GM23338 (cell line): ENCODE results near the gene RAN. TPM values are rescaled to one million over a fixed set of nuclear protein-coding genes. Genes with fewer than 3 reads are reported as not detected.

Experiments
- ATAC-seq: fragments of 200-7000 bp; cut with Tn5 transposase; 3 replicates; pipeline ENCODE4 v1.9.1; 2020
- DNase-seq: peaks from one replicate; pipeline ENCODE4 v3.0.0-alpha.2; 2015; ENCODE audit warnings: low spot score
- H2AFZ ChIP-seq: fragments of 200-600 bp; sonication (generic); 2 replicates; pipeline ENCODE4 v1.8.0; 2016; ENCODE audit warnings: antibody characterized with exemption, mild to moderate bottlenecking, moderate library complexity
- H3F3A ChIP-seq: fragments of 200-600 bp; sonication (generic); replicated peaks from 2 replicates; pipeline ENCODE4 v1.8.0; 2017; ENCODE audit warnings: antibody characterized with exemption, mixed run types, low read depth
- H3K27ac ChIP-seq: fragments of 200-600 bp; sonication (generic); 2 replicates; pipeline ENCODE4 v1.6.1; 2016; ENCODE audit warnings: low read depth
- H3K27me3 ChIP-seq: fragments of 200-600 bp; sonication (generic); 2 replicates; pipeline ENCODE4 v1.8.0; 2016; ENCODE audit warnings: mild to moderate bottlenecking, mixed run types, moderate library complexity; ENCODE audit not compliant: insufficient read depth
- H3K36me3 ChIP-seq: fragments of 200-600 bp; sonication (generic); 2 replicates; pipeline ENCODE4 v1.8.0; 2016; ENCODE audit warnings: mild to moderate bottlenecking; ENCODE audit not compliant: insufficient read depth
- H3K4me1 ChIP-seq: fragments of 200-600 bp; sonication (generic); 2 replicates; pipeline ENCODE4 v1.8.0; 2016; ENCODE audit warnings: mild to moderate bottlenecking, moderate library complexity; ENCODE audit not compliant: insufficient read depth
- H3K4me2 ChIP-seq: fragments of 200-600 bp; sonication (generic); 2 replicates; pipeline ENCODE4 v1.7.1; 2017; ENCODE audit warnings: mixed run types
- H3K4me3 ChIP-seq: fragments of 200-600 bp; sonication (generic); 2 replicates; pipeline ENCODE4 v1.6.1; 2016; ENCODE audit warnings: mixed run types
- H3K79me2 ChIP-seq: fragments of 200-600 bp; sonication (generic); replicated peaks from 2 replicates; pipeline ENCODE4 v1.8.0; 2017; ENCODE audit warnings: mild to moderate bottlenecking; ENCODE audit not compliant: insufficient read depth
- H3K9me2 ChIP-seq: fragments of 200-600 bp; sonication (generic); 2 replicates; pipeline ENCODE4 v1.8.0; 2017; ENCODE audit not compliant: insufficient read depth
- H4K20me1 ChIP-seq: fragments of 200-600 bp; sonication (generic); replicated peaks from 2 replicates; pipeline ENCODE4 v1.8.0; 2017; ENCODE audit warnings: mild to moderate bottlenecking; ENCODE audit not compliant: insufficient read depth
- H3K27ac Mint-ChIP-seq: 2 replicates; pipeline ENCODE4 v1.8.0; 2020; ENCODE audit warnings: inconsistent platforms, mild to moderate bottlenecking, moderate library complexity, mixed read lengths
- H3K27me3 Mint-ChIP-seq: 3 replicates; pipeline ENCODE4 v1.8.0; 2022; ENCODE audit warnings: low read depth, mild to moderate bottlenecking, moderate library complexity, mixed read lengths, inconsistent platforms; ENCODE audit not compliant: insufficient read depth, poor library complexity
- H3K36me3 Mint-ChIP-seq: 3 replicates; pipeline ENCODE4 v1.8.0; 2021; ENCODE audit warnings: low read depth, mild to moderate bottlenecking, inconsistent platforms, moderate library complexity, mixed read lengths
- H3K4me1 Mint-ChIP-seq: 3 replicates; pipeline ENCODE4 v1.8.0; 2020; ENCODE audit warnings: mild to moderate bottlenecking, inconsistent platforms, mixed read lengths
- H3K4me3 Mint-ChIP-seq: 3 replicates; pipeline ENCODE4 v1.8.0; 2021; ENCODE audit warnings: moderate library complexity, mild to moderate bottlenecking, inconsistent platforms, mixed read lengths
- H3K9me3 Mint-ChIP-seq: 3 replicates; pipeline ENCODE4 v1.8.0; 2020; ENCODE audit warnings: moderate library complexity, mild to moderate bottlenecking, inconsistent platforms, mixed read lengths
- ETS1 ChIP-seq: IDR thresholded peaks from 2 replicates; pipeline ENCODE4 v1.6.1; 2016; ENCODE audit warnings: antibody characterized with exemption
- EZH2 ChIP-seq: fragments of 200-600 bp; sonication (generic); IDR thresholded peaks from one replicate; pipeline ENCODE4 v1.8.0; 2017; ENCODE audit warnings: antibody characterized with exemption, mild to moderate bottlenecking, low read depth; ENCODE audit not compliant: unreplicated experiment
- JUNB ChIP-seq: IDR thresholded peaks from one replicate; pipeline ENCODE4 v1.6.1; 2016; ENCODE audit warnings: antibody characterized with exemption; ENCODE audit not compliant: unreplicated experiment
- NANOG ChIP-seq: IDR thresholded peaks from 2 replicates; pipeline ENCODE4 v1.6.1; 2016; ENCODE audit warnings: antibody characterized with exemption, borderline replicate concordance
- POLR2AphosphoS5 ChIP-seq: IDR thresholded peaks from 2 replicates; pipeline ENCODE4 v1.6.1; 2016; ENCODE audit warnings: antibody characterized with exemption, low read depth
- REST ChIP-seq: IDR thresholded peaks from one replicate; pipeline ENCODE4 v1.6.1; 2018; ENCODE audit warnings: antibody characterized with exemption; ENCODE audit not compliant: unreplicated experiment
- STAT1 ChIP-seq: IDR thresholded peaks from one replicate; pipeline ENCODE4 v1.6.1; 2016; ENCODE audit warnings: antibody characterized with exemption; ENCODE audit not compliant: unreplicated experiment
- ZNF114 ChIP-seq: fragments of 250-450 bp; sonication (Bioruptor Pico); IDR thresholded peaks from 2 replicates; pipeline ENCODE4 v1.5.0; 2020; ENCODE audit warnings: mild to moderate bottlenecking, moderate library complexity
- ZNF462 ChIP-seq: fragments of 250-450 bp; sonication (Bioruptor Pico); IDR thresholded peaks from 2 replicates; pipeline ENCODE4 v1.5.0; 2020; ENCODE audit warnings: mild to moderate bottlenecking, moderate library complexity
- polyA plus RNA-seq: library from polyadenylated mRNA; unstranded; fragments of >200 nt; fragmentation: Nextera tagmentation; extraction: Ambion mirVana; gene quantifications from 2 replicates; pipeline ENCODE4 v1.2.1, GENCODE V29; 2016
- total RNA-seq: library from RNA; depleted of rRNA; stranded (reverse); fragments of >200 nt; shearing (Covaris generic); gene quantifications from 2 replicates; pipeline ENCODE4 v1.2.3, GENCODE V29; 2014

The RAN gene
- total and polyA plus RNA-seq, 2 experiments from 2014 or later, result 976 to 2,289 TPM

GRCh38 chr12:130832561-130833209 is 39.2 kb upstream of the RAN start:
- Histone ChIP-seq H3K27ac (no peak overlapping the region), H3F3A (no peaks in the 10 kb centered on the region; the same call in 1 of the 2 replicates), H4K20me1 (no peaks in the 10 kb centered on the region), H3K9me2 (no peaks in the 10 kb centered on the region), H2AFZ (no peak overlapping the region), H3K4me3 (no peak overlapping the region), H3K36me3 (no peaks in the 10 kb centered on the region), H3K27me3 (peaks cover 5% of the 10 kb centered on the region), H3K79me2 (peaks cover 72% of the 10 kb centered on the region), H3K4me2 (no peak overlapping the region), H3K4me1 (peaks cover 45% of the 10 kb centered on the region)
- no peak overlapping the region for H3K4me3 Mint-ChIP-seq
- peaks cover 2% of the 10 kb centered on the region for H3K27me3 Mint-ChIP-seq
- ATAC-seq (no peak), DNase-seq (no peak)
- TF ChIP-seq NANOG, result no peak
- no peak for TF ChIP-seq JUNB
- TF ChIP-seq ZNF462 (CRISPR knock-in tag), result no peak
- peaks cover 2% of the 10 kb centered on the region; the same call in 1 of the 3 replicates for H3K36me3 Mint-ChIP-seq
- no peak overlapping the region; the same call in 1 of the 2 replicates for H3K27ac Mint-ChIP-seq
- no peaks in the 10 kb centered on the region for H3K9me3 Mint-ChIP-seq
- peaks cover 60% of the 10 kb centered on the region for H3K4me1 Mint-ChIP-seq

GRCh38 chr12:130835011-130835410 is 36.9 kb upstream of the RAN start:
- Mint-ChIP-seq H3K4me3 (no peak overlapping the region), H3K27me3 (peaks cover 8% of the 10 kb centered on the region), H3K27ac (no peak overlapping the region), H3K9me3 (no peaks in the 10 kb centered on the region; the same call in 2 of the 3 replicates), H3K4me1 (peaks cover 61% of the 10 kb centered on the region), H3K36me3 (peaks cover 2% of the 10 kb centered on the region; the same call in 2 of the 3 replicates)
- Histone ChIP-seq H3K9me2 (no peaks in the 10 kb centered on the region), H3K4me2 (no peak overlapping the region), H3K27me3 (peaks cover 10% of the 10 kb centered on the region), H4K20me1 (no peaks in the 10 kb centered on the region), H3K36me3 (no peaks in the 10 kb centered on the region), H3K27ac (no peak overlapping the region), H2AFZ (no peak overlapping the region), H3F3A (peaks cover 5% of the 10 kb centered on the region; the same call in 1 of the 2 replicates), H3K4me3 (no peak overlapping the region), H3K79me2 (peaks cover 78% of the 10 kb centered on the region), H3K4me1 (peaks cover 41% of the 10 kb centered on the region)
- ATAC-seq (no peak), DNase-seq (no peak)
- TF ChIP-seq ETS1 (no peak), JUNB (no peak), ZNF114 (CRISPR knock-in tag) (no peak), POLR2AphosphoS5 (no peak), REST (no peak), EZH2 (no peak), STAT1 (no peak)
